ENCODE measurements around the gene ANTXR1. TPM values are rescaled to one million over a fixed set of nuclear protein-coding genes. Genes with fewer than 3 reads are reported as not detected.

Gene ANTXR1
- total RNA-seq, 1 experiment from 2014 or later: 37.3 TPM

DNA sequence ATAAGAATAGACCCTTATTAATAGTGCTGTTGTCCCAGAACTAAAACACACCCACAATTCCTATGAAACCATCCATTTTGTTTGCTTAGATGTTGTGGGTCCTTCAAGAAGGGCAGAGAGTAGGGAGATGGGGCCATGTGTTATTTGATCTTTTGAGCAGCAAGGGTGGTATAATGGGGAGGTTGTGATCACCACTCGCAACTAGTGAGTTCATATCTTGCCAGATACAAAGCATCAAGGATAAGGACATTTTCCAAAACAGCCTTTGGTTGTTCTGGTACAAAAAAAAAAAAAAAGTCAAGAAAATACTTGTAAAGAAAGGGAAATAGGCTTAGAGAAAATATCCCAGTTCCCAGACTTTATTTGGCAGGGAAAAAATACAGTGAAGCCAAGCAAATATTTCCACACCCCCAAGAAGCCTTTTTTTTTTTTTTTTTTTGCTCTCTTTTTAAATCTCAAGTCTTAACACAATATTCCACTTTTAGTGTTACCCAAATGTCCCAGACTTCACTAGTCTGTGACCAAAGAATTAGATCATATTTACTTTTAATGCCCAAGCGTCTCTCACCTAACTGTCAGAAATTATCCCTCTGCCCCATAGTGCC is 54.1 kb downstream of the ANTXR1 start:
- no peak overlapping the region for H2AFZ ChIP-seq (ENCODE audit: low read length)
- no peaks in the 10 kb centered on the region for H3K9me3 Mint-ChIP-seq
- TF ChIP-seq, protein P1, sequence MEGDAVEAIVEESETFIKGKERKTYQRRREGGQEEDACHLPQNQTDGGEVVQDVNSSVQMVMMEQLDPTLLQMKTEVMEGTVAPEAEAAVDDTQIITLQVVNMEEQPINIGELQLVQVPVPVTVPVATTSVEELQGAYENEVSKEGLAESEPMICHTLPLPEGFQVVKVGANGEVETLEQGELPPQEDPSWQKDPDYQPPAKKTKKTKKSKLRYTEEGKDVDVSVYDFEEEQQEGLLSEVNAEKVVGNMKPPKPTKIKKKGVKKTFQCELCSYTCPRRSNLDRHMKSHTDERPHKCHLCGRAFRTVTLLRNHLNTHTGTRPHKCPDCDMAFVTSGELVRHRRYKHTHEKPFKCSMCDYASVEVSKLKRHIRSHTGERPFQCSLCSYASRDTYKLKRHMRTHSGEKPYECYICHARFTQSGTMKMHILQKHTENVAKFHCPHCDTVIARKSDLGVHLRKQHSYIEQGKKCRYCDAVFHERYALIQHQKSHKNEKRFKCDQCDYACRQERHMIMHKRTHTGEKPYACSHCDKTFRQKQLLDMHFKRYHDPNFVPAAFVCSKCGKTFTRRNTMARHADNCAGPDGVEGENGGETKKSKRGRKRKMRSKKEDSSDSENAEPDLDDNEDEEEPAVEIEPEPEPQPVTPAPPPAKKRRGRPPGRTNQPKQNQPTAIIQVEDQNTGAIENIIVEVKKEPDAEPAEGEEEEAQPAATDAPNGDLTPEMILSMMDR (conservative IDR thresholded peaks at IDR 0.05): no peak
- no peak overlapping the region for H3K56ac ChIP-seq (ENCODE audit: insufficient read length, low read depth, low read length)
- no peak overlapping the region for H3K4ac ChIP-seq (ENCODE audit: low read depth, low read length)
- no peaks in the 10 kb centered on the region for H3K27me3 ChIP-seq (ENCODE audit: insufficient read depth, low read length)
- H4K91ac ChIP-seq (ENCODE audit: insufficient read length, low read depth, low read length): no peak overlapping the region
- no peak overlapping the region for H3T11ph ChIP-seq (ENCODE audit: low read length)
- H3K27me3 Mint-ChIP-seq (ENCODE audit: low read depth): no peaks in the 10 kb centered on the region
- H3K36me3 Mint-ChIP-seq (ENCODE audit: insufficient read depth in 1 of 3, low read depth in 3 of 3): no peaks in the 10 kb centered on the region
- no peak overlapping the region for H4K8ac ChIP-seq (replicated peaks; ENCODE audit: insufficient read length, low read depth, low read length)
- no peak overlapping the region for H3K23ac ChIP-seq (ENCODE audit: insufficient read length, low read depth, low read length)
- H3K79me2 ChIP-seq (ENCODE audit: insufficient read depth, low read length): no peaks in the 10 kb centered on the region
- H3K79me1 ChIP-seq (ENCODE audit: insufficient read depth, low read depth, low read length, poor library complexity, severe bottlenecking): no peaks in the 10 kb centered on the region
- no peak overlapping the region for H2BK15ac ChIP-seq (ENCODE audit: low read depth, low read length)
- DNase-seq: no peak
- H4K20me1 ChIP-seq (ENCODE audit: control insufficient read depth, insufficient read depth, insufficient read length): no peaks in the 10 kb centered on the region
- no peak overlapping the region for H2BK120ac ChIP-seq (ENCODE audit: low read depth, low read length, poor library complexity, severe bottlenecking)
- no peaks in the 10 kb centered on the region for H3K4me1 Mint-ChIP-seq
- H3K27ac Mint-ChIP-seq: peak overlapping the region in 2 of 3 experiments; percentile 12 to 35; a peak in 1 of 7 replicates
- H4K5ac ChIP-seq (ENCODE audit: insufficient read length, low read depth, low read length): no peak overlapping the region
- no peak overlapping the region for H2BK12ac ChIP-seq (ENCODE audit: insufficient read length, low read depth, low read length)
- H3K4me3 Mint-ChIP-seq: no peak overlapping the region
- no peaks in the 10 kb centered on the region for H3K23me2 ChIP-seq (ENCODE audit: insufficient read length, low read depth, low read length, poor library complexity, severe bottlenecking)
- no peak overlapping the region for H3K18ac ChIP-seq (ENCODE audit: insufficient read length, low read depth, low read length)
- H3K14ac ChIP-seq (ENCODE audit: insufficient read depth, low read length): no peak overlapping the region
- no peaks in the 10 kb centered on the region; the same call in 1 of the 2 replicates for H3K4me1 ChIP-seq (ENCODE audit: insufficient read depth, low read length)
- H2BK20ac ChIP-seq (ENCODE audit: low read depth, low read length, poor library complexity, severe bottlenecking): no peak overlapping the region
- no peak overlapping the region for H3K4me2 ChIP-seq (ENCODE audit: insufficient read depth, insufficient read length, low read length)
- no peak overlapping the region for H3K9ac ChIP-seq (ENCODE audit: extremely low read depth, insufficient read length, low read length)
- no peak overlapping the region for H2BK5ac ChIP-seq (ENCODE audit: insufficient read length, low read length)
- no peak overlapping the region for H2AK5ac ChIP-seq (ENCODE audit: insufficient read length, low read length)
- no CpG with 5 or more reads among the region's 2 CpGs for WGBS (ENCODE audit: extremely low coverage, insufficient read length, low lambda C conversion rate)
- H3K27ac ChIP-seq (ENCODE audit: insufficient read length, low read depth, low read length): no peak overlapping the region
- no peaks in the 10 kb centered on the region for H3K9me3 ChIP-seq (ENCODE audit: control insufficient read depth, low read depth, low read length)
